Activated B cell treated with CpG ODN at 0.5 μM for 24 hours (primary cell): ENCODE results near the gene SLC2A10. TPM values are rescaled to one million over a fixed set of nuclear protein-coding genes. Genes with fewer than 3 reads are reported as not detected.
A peak's percentile ranks its signal among the peaks of the same experiment; 100 is the strongest.

Experiments
- ATAC-seq: fragments of 200-7000 bp; cut with Tn5 transposase; one replicate; pipeline ENCODE4 v1.10.0; 2021; ENCODE audit warnings: low read depth, mild to moderate bottlenecking, moderate library complexity
- CTCF ChIA-PET: fragments of 350-600 bp; sonication (Branson Sonifier 250); formaldehyde crosslinking; loops from one replicate; lab custom pipeline; 2021; ENCODE audit warnings: antibody characterized with exemption; lab: Charles Lee
- POLR2A ChIA-PET: fragments of 350-600 bp; sonication (Branson Sonifier 250); formaldehyde crosslinking; loops from one replicate; lab custom pipeline; 2021; ENCODE audit warnings: antibody characterized with exemption; lab: Charles Lee
- DNase-seq: peaks from one replicate; pipeline ENCODE4 v3.0.0; 2022
- H3K27ac Mint-ChIP-seq: one replicate; pipeline ENCODE4 v1.8.0; 2020; ENCODE audit warnings: mixed read lengths
- H3K27me3 Mint-ChIP-seq: one replicate; pipeline ENCODE4 v1.8.0; 2021; ENCODE audit warnings: mixed read lengths
- H3K36me3 Mint-ChIP-seq: one replicate; pipeline ENCODE4 v1.8.0; 2021; ENCODE audit warnings: low read depth, mixed read lengths
- H3K4me1 Mint-ChIP-seq: one replicate; pipeline ENCODE4 v1.8.0; 2021; ENCODE audit warnings: mixed read lengths
- H3K4me3 Mint-ChIP-seq: one replicate; pipeline ENCODE4 v1.8.0; 2020; ENCODE audit warnings: mild to moderate bottlenecking, mixed read lengths
- H3K9me3 Mint-ChIP-seq: one replicate; pipeline ENCODE4 v1.8.0; 2020; ENCODE audit warnings: mixed read lengths
- intact Hi-C: fragments of 100-400 bp; cut with micrococcal nuclease; formaldehyde crosslinking; loops from one replicate; pipeline ENCODE4 v1.15.1; 2024
- total RNA-seq: library from RNA; stranded (reverse); gene quantifications from 2 replicates; pipeline ENCODE4 v1.2.3, GENCODE V29; 2022
- TF ChIP-seq, protein P1 (sequence below): fragments of 200-600 bp; IDR thresholded peaks from one replicate; pipeline ENCODE4 v1.8.0; 2022; ENCODE audit warnings: antibody characterized with exemption, mild to moderate bottlenecking

The SLC2A10 gene
- total RNA-seq, 1 donor from 2014 or later: not detected

DNA sequence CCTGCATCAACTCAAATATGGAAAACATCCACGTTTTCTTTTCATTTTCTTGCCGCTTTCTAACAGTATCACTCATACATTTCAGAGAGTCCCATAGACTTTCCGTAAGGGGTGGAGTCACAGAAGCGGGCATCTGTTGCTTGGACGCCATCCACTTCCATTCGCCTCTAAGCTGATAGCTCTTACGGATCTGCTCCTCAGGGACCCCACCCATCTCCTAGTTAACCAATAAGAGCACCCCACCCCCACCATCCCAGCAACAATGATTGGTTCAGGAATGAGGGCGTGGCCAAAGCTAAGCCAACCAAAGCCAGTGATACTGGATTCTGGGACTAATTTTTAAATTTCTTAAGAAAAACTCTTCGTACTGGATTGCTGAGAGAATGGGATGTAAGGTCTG, 42.4 kb downstream of the SLC2A10 start:
- no peak overlapping the region for H3K4me3 Mint-ChIP-seq
- DNase-seq (no peak), ATAC-seq (no peak)
- peaks cover 41% of the 10 kb centered on the region for H3K27me3 Mint-ChIP-seq
- H3K4me1 Mint-ChIP-seq: no peaks in the 10 kb centered on the region
- TF ChIP-seq, protein P1, sequence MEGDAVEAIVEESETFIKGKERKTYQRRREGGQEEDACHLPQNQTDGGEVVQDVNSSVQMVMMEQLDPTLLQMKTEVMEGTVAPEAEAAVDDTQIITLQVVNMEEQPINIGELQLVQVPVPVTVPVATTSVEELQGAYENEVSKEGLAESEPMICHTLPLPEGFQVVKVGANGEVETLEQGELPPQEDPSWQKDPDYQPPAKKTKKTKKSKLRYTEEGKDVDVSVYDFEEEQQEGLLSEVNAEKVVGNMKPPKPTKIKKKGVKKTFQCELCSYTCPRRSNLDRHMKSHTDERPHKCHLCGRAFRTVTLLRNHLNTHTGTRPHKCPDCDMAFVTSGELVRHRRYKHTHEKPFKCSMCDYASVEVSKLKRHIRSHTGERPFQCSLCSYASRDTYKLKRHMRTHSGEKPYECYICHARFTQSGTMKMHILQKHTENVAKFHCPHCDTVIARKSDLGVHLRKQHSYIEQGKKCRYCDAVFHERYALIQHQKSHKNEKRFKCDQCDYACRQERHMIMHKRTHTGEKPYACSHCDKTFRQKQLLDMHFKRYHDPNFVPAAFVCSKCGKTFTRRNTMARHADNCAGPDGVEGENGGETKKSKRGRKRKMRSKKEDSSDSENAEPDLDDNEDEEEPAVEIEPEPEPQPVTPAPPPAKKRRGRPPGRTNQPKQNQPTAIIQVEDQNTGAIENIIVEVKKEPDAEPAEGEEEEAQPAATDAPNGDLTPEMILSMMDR: no peak
- ChIA-PET POLR2A (no interaction called here), CTCF (interaction anchor here (1.8 kb wide), 1 partner anchor 632 kb away, joined by 5 read pairs; no protein-coding TSS in a partner anchor)
- no peaks in the 10 kb centered on the region for H3K9me3 Mint-ChIP-seq
- no peak overlapping the region for H3K27ac Mint-ChIP-seq
- no peaks in the 10 kb centered on the region for H3K36me3 Mint-ChIP-seq
- intact Hi-C loops: no loop called here

GRCh38 chr20:46752728-46753127, 43.3 kb downstream of the SLC2A10 start:
- ChIA-PET POLR2A (no interaction called here), CTCF (interaction anchor here (1.8 kb wide), 1 partner anchor 631 kb away, joined by 5 read pairs; no protein-coding TSS in a partner anchor)
- no peaks in the 10 kb centered on the region for H3K36me3 Mint-ChIP-seq
- ATAC-seq (no peak), DNase-seq (no peak)
- no peak overlapping the region for H3K27ac Mint-ChIP-seq
- TF ChIP-seq, protein P1: peak; percentile 74
- H3K9me3 Mint-ChIP-seq: no peaks in the 10 kb centered on the region
- H3K4me3 Mint-ChIP-seq: no peak overlapping the region
- peaks cover 34% of the 10 kb centered on the region for H3K27me3 Mint-ChIP-seq
- H3K4me1 Mint-ChIP-seq: no peaks in the 10 kb centered on the region
- intact Hi-C loops: no loop called here

DNA sequence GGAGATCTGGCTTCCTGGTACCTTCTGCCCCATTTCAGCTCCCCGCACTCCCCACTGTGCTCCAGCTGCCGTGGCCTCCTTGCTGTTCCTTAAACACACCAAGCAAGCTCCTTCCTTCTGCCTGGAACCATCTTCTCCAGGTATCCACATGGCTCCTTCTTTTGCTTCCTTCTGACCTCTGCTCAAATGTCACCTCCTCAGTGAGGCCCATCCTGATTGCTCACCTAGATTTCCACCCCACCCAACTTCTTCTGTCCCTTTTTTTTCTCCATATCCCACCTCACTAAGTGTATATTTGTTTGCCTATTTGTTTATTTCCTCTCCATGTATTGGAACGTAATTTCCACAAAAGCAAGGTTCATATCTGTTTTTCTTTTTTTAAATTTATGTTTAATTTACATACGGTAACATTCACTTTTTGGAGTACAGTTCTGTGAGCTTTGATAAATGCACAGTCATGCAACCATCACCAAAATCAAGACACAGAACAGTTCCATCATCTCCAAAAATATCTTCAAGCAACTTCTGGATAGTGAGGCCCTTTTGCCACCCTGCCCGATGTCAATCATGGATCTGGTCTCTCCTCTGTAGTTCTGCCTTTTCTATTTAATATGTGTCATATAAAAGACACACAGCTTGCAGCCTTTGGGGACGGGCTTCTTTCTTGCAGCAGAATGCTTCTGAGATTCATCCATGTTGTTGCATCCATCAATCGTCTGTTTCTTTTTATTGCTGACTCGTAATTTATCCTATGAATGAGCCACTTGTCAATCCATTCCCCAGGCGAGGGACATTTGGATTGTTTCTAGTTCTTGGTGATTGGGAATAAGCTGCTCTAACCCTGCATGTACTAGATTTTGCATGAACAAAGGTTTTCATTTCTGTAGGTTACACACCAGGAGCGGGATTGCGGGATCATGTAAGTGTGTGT, 46.3 kb downstream of the SLC2A10 start:
- Mint-ChIP-seq H3K4me3 (no peak overlapping the region), H3K36me3 (no peaks in the 10 kb centered on the region), H3K9me3 (no peaks in the 10 kb centered on the region), H3K4me1 (peaks cover 6% of the 10 kb centered on the region), H3K27me3 (peaks cover 20% of the 10 kb centered on the region), H3K27ac (no peak overlapping the region)
- ChIA-PET POLR2A (no interaction called here), CTCF (no interaction called here)
- intact Hi-C loops: no loop called here
- TF ChIP-seq, protein P1: no peak
- ATAC-seq (no peak), DNase-seq (no peak)

DNA sequence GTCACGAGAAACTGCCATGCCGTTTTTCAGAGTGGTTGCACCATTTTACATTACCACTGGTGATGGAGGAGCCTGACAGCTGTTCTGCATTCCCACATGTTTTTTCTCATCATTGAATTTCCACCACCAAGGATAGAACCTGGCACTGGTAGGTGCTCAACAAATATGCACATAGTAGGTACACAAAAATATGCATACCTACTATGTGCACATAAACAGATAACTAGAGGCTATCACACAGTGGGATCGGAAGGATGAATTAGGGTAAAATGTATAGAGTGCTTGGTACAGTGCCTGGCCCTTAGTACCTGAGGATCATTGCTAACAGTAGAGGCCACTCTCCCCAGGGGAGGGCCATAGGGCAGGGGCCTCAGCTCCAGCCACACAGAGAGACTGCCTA, 47.0 kb downstream of the SLC2A10 start:
- ChIA-PET CTCF (no interaction called here), POLR2A (no interaction called here)
- Mint-ChIP-seq H3K4me3 (no peak overlapping the region), H3K27me3 (peaks cover 15% of the 10 kb centered on the region), H3K27ac (no peak overlapping the region), H3K9me3 (no peaks in the 10 kb centered on the region), H3K36me3 (no peaks in the 10 kb centered on the region), H3K4me1 (peaks cover 6% of the 10 kb centered on the region)
- no peak for DNase-seq
- ATAC-seq: no peak
- TF ChIP-seq, protein P1: no peak
- intact Hi-C loops: no loop called here

- peaks cover 10% of the 10 kb centered on the region for H3K27me3 Mint-ChIP-seq
- no peaks in the 10 kb centered on the region for H3K36me3 Mint-ChIP-seq
- intact Hi-C loops: no loop called here
- TF ChIP-seq, protein P1: no peak
- ATAC-seq (no peak), DNase-seq (no peak)
- no peaks in the 10 kb centered on the region for H3K9me3 Mint-ChIP-seq
- H3K27ac Mint-ChIP-seq: no peak overlapping the region
- peaks cover 6% of the 10 kb centered on the region for H3K4me1 Mint-ChIP-seq
- POLR2A ChIA-PET: no interaction called here
- no peak overlapping the region for H3K4me3 Mint-ChIP-seq
- CTCF ChIA-PET: no interaction called here
Measured at GRCh38 chr20:46757135-46757534, 47.7 kb downstream of the SLC2A10 start.
